ENCODE measurements around the gene KCNIP4. TPM values are rescaled to one million over a fixed set of nuclear protein-coding genes. Genes with fewer than 3 reads are reported as not detected.

Gene KCNIP4
- total and polyA plus RNA-seq, 2 donors (not counting 1 experiment from before 2014, with no cell fraction given): not detected

DNA sequence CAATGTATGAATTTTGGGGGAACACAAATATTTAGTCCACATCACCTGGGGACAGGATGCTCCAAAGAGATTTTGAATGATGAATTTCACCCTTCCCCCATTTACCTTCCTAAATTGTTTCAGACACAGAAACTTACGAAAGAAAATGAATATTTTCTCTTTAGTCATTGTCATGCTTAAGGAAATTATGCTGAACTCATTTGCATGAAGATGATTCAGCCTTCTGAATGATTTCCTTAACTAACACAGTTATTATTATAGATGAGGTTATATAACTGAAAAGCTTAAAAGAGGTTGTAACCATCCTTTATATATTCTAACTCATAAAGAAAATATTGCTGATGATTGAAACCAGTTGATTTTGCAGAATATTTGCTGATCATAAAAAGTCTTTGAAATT, 61.1 kb downstream of the KCNIP4 start:
- no peaks in the 10 kb centered on the region for H3K9me3 Mint-ChIP-seq (ENCODE audit: insufficient read depth)
- Histone ChIP-seq H3K4me2 (replicated peaks; ENCODE audit: low read depth, low read length, poor library complexity, severe bottlenecking) (no peak overlapping the region), H3K27me3 (replicated peaks in 1 of 4; ENCODE audit: control extremely low read depth in 1 of 4, control insufficient read depth in 3 of 4, insufficient read depth in 4 of 4, low read length in 3 of 4) (no peaks in the 10 kb centered on the region), H3K36me3 (replicated peaks in 1 of 2; ENCODE audit: control extremely low read depth in 1 of 2, control insufficient read depth in 1 of 2, extremely low read depth in 1 of 2, insufficient read depth in 2 of 2, low read length in 1 of 2) (no peaks in the 10 kb centered on the region), H3K4me3 (ENCODE audit: control extremely low read depth in 1 of 5, extremely low read depth in 1 of 5, insufficient read depth in 1 of 5, low read depth in 2 of 5, low read length in 4 of 5) (no peak overlapping the region), H2AFZ (ENCODE audit: insufficient read depth, low read depth, low read length, poor library complexity, severe bottlenecking) (no peak overlapping the region), H3K9me3 (ENCODE audit: control extremely low read depth in 1 of 3, control insufficient read depth in 2 of 3, insufficient read depth in 1 of 3, low read length in 2 of 3) (no peaks in the 10 kb centered on the region), H3K27ac (ENCODE audit: low read length in 2 of 2) (no peak overlapping the region), H3K9ac (ENCODE audit: low read length) (no peak overlapping the region), H4K20me1 (ENCODE audit: control insufficient read depth, insufficient read depth, low read length, poor library complexity, severe bottlenecking) (no peaks in the 10 kb centered on the region), H3K79me2 (ENCODE audit: control insufficient read depth, insufficient read depth, low read length) (no peaks in the 10 kb centered on the region), H3K4me1 (ENCODE audit: control insufficient read depth in 2 of 2, insufficient read depth in 2 of 2, low read length in 2 of 2) (no peaks in the 10 kb centered on the region)
- H3K4me3 Mint-ChIP-seq: no peak overlapping the region
- ATAC-seq (ENCODE audit: low read depth): no peak
- intact Hi-C loops (cut with micrococcal nuclease): no loop called here
- WGBS (ENCODE audit: insufficient coverage): no CpG with 5 or more reads among the region's 1 CpG
- TF ChIP-seq EZH2 (IDR thresholded peaks at IDR 0.05; ENCODE audit: borderline replicate concordance, insufficient read depth, low read depth, low read length, poor library complexity, severe bottlenecking): no peak
- TF ChIP-seq CTCF (IDR thresholded peaks at IDR 0.05): no peak
- DNase-seq: no peak
- H3K27me3 Mint-ChIP-seq: no peaks in the 10 kb centered on the region
- H3K4me1 Mint-ChIP-seq: no peaks in the 10 kb centered on the region
- POLR2A ChIA-PET: no interaction called here
- no peak overlapping the region for H3K27ac Mint-ChIP-seq
- CTCF ChIA-PET: no interaction called here

- Histone ChIP-seq H3K4me3 (ENCODE audit: control extremely low read depth in 1 of 5, extremely low read depth in 1 of 5, insufficient read depth in 1 of 5, low read depth in 2 of 5, low read length in 4 of 5) (no peak overlapping the region), H3K36me3 (replicated peaks in 1 of 2; ENCODE audit: control extremely low read depth in 1 of 2, control insufficient read depth in 1 of 2, extremely low read depth in 1 of 2, insufficient read depth in 2 of 2, low read length in 1 of 2) (no peaks in the 10 kb centered on the region), H3K27me3 (replicated peaks in 1 of 4; ENCODE audit: control extremely low read depth in 1 of 4, control insufficient read depth in 3 of 4, insufficient read depth in 4 of 4, low read length in 3 of 4) (no peaks in the 10 kb centered on the region), H2AFZ (ENCODE audit: insufficient read depth, low read depth, low read length, poor library complexity, severe bottlenecking) (no peak overlapping the region), H4K20me1 (ENCODE audit: control insufficient read depth, insufficient read depth, low read length, poor library complexity, severe bottlenecking) (no peaks in the 10 kb centered on the region), H3K4me2 (replicated peaks; ENCODE audit: low read depth, low read length, poor library complexity, severe bottlenecking) (no peak overlapping the region), H3K9ac (ENCODE audit: low read length) (no peak overlapping the region), H3K4me1 (ENCODE audit: control insufficient read depth in 2 of 2, insufficient read depth in 2 of 2, low read length in 2 of 2) (no peaks in the 10 kb centered on the region), H3K9me3 (ENCODE audit: control extremely low read depth in 1 of 3, control insufficient read depth in 2 of 3, insufficient read depth in 1 of 3, low read length in 2 of 3) (no peaks in the 10 kb centered on the region), H3K79me2 (ENCODE audit: control insufficient read depth, insufficient read depth, low read length) (no peaks in the 10 kb centered on the region), H3K27ac (ENCODE audit: low read length in 2 of 2) (no peak overlapping the region)
- no CpG with 5 or more reads among the region's 5 CpGs for WGBS (ENCODE audit: insufficient coverage)
- intact Hi-C loops (cut with micrococcal nuclease): no loop called here
- Mint-ChIP-seq H3K4me1 (no peaks in the 10 kb centered on the region), H3K27ac (no peak overlapping the region), H3K9me3 (ENCODE audit: insufficient read depth) (no peaks in the 10 kb centered on the region), H3K27me3 (no peaks in the 10 kb centered on the region), H3K4me3 (no peak overlapping the region)
- POLR2A ChIA-PET: no interaction called here
- ATAC-seq (ENCODE audit: low read depth): no peak
- no peak for TF ChIP-seq EZH2 (IDR thresholded peaks at IDR 0.05; ENCODE audit: borderline replicate concordance, insufficient read depth, low read depth, low read length, poor library complexity, severe bottlenecking)
- TF ChIP-seq CTCF (IDR thresholded peaks at IDR 0.05): no peak
- no peak for DNase-seq
- CTCF ChIA-PET: no interaction called here
These were observed 62.8 kb downstream of the KCNIP4 start for GRCh38 chr4:21885770-21886169.
